GM15510 (cell line): Measurements from ENCODE around the gene PHF24.

ENCODE experiments used
- POLR2A ChIP-seq: IDR thresholded peaks from 3 replicates; pipeline ENCODE4 v1.6.1; 2011; ENCODE audit warnings: borderline replicate concordance; ENCODE audit not compliant: insufficient read length; ENCODE audit errors: extremely low read depth

Gene PHF24

GRCh38 chr9:34990908-34991606 lies 33.0 kb downstream of the PHF24 start:
- no peak for TF ChIP-seq POLR2A

- TF ChIP-seq POLR2A: no peak
Observed at GRCh38 chr9:34991607-34992375, 33.7 kb downstream of the PHF24 start.

GRCh38 chr9:34992376-34992951 lies 34.4 kb downstream of the PHF24 start:
- TF ChIP-seq POLR2A: no peak

GRCh38 chr9:34993502-34994259 lies 35.6 kb downstream of the PHF24 start:
- TF ChIP-seq POLR2A: no peak

- no peak for TF ChIP-seq POLR2A
Observed at GRCh38 chr9:34994260-34994899, 36.3 kb downstream of the PHF24 start.

GRCh38 chr9:34994900-34995669 lies 37.0 kb downstream of the PHF24 start:
- TF ChIP-seq POLR2A: no peak

- TF ChIP-seq POLR2A: no peak
Observed at GRCh38 chr9:34995670-34996060, 37.6 kb downstream of the PHF24 start.

- no peak for TF ChIP-seq POLR2A
Observed at GRCh38 chr9:34996181-34996904, 38.3 kb downstream of the PHF24 start.

- TF ChIP-seq POLR2A: no peak
Observed at GRCh38 chr9:34996905-34997279, 38.8 kb downstream of the PHF24 start.

GRCh38 chr9:34997379-34997781 lies 39.3 kb downstream of the PHF24 start:
- TF ChIP-seq POLR2A: no peak

- no peak for TF ChIP-seq POLR2A
Observed at GRCh38 chr9:34998266-34998665, 40.2 kb downstream of the PHF24 start.

- TF ChIP-seq POLR2A: no peak
Observed at GRCh38 chr9:34999576-34999975, 41.5 kb downstream of the PHF24 start.
